Thyroid gland (tissue), 4 donors: Measurements from ENCODE around the gene FBXW4. TPM values are rescaled to one million over a fixed set of nuclear protein-coding genes. Genes with fewer than 3 reads are reported as not detected.
"Not testable (repeated sequence)": the region's sequence is repeated elsewhere in the genome, so short reads cannot be mapped to it uniquely, and the experiment has no call there.

ENCODE experiments used
- DNase-seq, 2 donors: peaks; one replicate each; pipeline ENCODE4 v3.0.0-alpha.2; 2019
- H3K27ac ChIP-seq, 3 donors: fragments of 200-600 bp; sonication (generic); 1 replicate in 2 of 3; 2 replicates in 1 of 3; pipeline ENCODE4 v1.5.1; 2016 to 2019; ENCODE audit warnings: mild to moderate bottlenecking in 1 of 3, moderate library complexity in 1 of 3
- H3K27me3 ChIP-seq: fragments of 200-600 bp; sonication (generic); one replicate; pipeline ENCODE4 v1.5.1; 2019
- H3K36me3 ChIP-seq, 2 donors: fragments of 200-600 bp; sonication (generic); one replicate each; pipeline ENCODE4 v1.5.1; 2016 to 2019
- H3K4me1 ChIP-seq, 2 donors: fragments of 200-600 bp; sonication (generic); one replicate each; pipeline ENCODE4 v1.5.1; 2017 to 2019
- H3K4me3 ChIP-seq, 3 donors: fragments of 200-600 bp; sonication (generic); replicated peaks in 1 of 3; 1 replicate in 2 of 3; 2 replicates in 1 of 3; pipeline ENCODE4 v1.5.1; 2016; ENCODE audit warnings: mild to moderate bottlenecking in 1 of 3
- H3K9me3 ChIP-seq: fragments of 200-600 bp; sonication (generic); one replicate; pipeline ENCODE4 v1.5.1; 2017
- CTCF ChIP-seq, 6 experiments: fragments of 200-600 bp in 3 of 6; fragments of 450-650 bp in 3 of 6; sonication (generic) in 3 of 6; IDR thresholded peaks; one replicate each; pipeline ENCODE4 v1.5.1; 2016 to 2019; ENCODE audit warnings: antibody characterized with exemption in 6 of 6, mild to moderate bottlenecking in 2 of 6, inconsistent platforms in 1 of 6, moderate library complexity in 1 of 6
- POLR2A ChIP-seq, 2 donors: fragments of 450-650 bp; IDR thresholded peaks; one replicate each; pipeline ENCODE4 v1.6.1; 2017; ENCODE audit warnings: antibody characterized with exemption in 2 of 2, mild to moderate bottlenecking in 2 of 2, moderate library complexity in 1 of 2
- WGBS, 2 donors: methylation state at CpG; one replicate each; pipeline ENCODE4 v1.1.5; 2017; 5-methylcytosine and 5-hydroxymethylcytosine counted together
- intact Hi-C: fragments of 100-400 bp; cut with DNase I; formaldehyde crosslinking; loops from one replicate; pipeline ENCODE4 v1.15.1; 2023
- total RNA-seq, 4 donors: library from RNA; depleted of rRNA; stranded (reverse); fragments of >200 nt; gene quantifications; one replicate each; pipeline ENCODE4 v1.2.3, GENCODE V29; 2016

Gene FBXW4
- total RNA-seq, 4 donors from 2014 or later = 59.5 to 94.2 (median 72.2) TPM

- no peak overlapping the region for H3K27ac ChIP-seq
- H3K4me1 ChIP-seq = no peaks in the 10 kb centered on the region
- no peaks in the 10 kb centered on the region for H3K9me3 ChIP-seq
- H3K27me3 ChIP-seq = no peaks in the 10 kb centered on the region
- DNase-seq = no peak
- H3K36me3 ChIP-seq = no peaks in the 10 kb centered on the region
- H3K4me3 ChIP-seq = no peak overlapping the region
- 91 to 92% methylated on average over 13 of the region's 13 CpGs for WGBS, 2 donors
- no peak for TF ChIP-seq CTCF (IDR thresholded peaks at IDR 0.05)
- no peak for TF ChIP-seq POLR2A (IDR thresholded peaks at IDR 0.05)
- intact Hi-C loops = no loop called here
Observed at GRCh38 chr10:101595591-101596433, 99.2 kb downstream of the FBXW4 start.

- H3K4me1 ChIP-seq, intact Hi-C loops: not testable (repeated sequence)
- WGBS, 2 donors = 65 to 93% methylated on average over 2 of the region's 2 CpGs
Observed at GRCh38 chr10:101593331-101593730, 101.6 kb downstream of the FBXW4 start.

GRCh38 chr10:101588879-101589278 lies 106.1 kb downstream of the FBXW4 start:
- no peak for TF ChIP-seq POLR2A (IDR thresholded peaks at IDR 0.05)
- no peak for TF ChIP-seq CTCF (IDR thresholded peaks at IDR 0.05)
- H3K27ac ChIP-seq = no peak overlapping the region
- H3K4me1 ChIP-seq = peaks cover 16 to 17% of the 10 kb centered on the region in 2 donors
- no peaks in the 10 kb centered on the region for H3K36me3 ChIP-seq
- H3K9me3 ChIP-seq = no peaks in the 10 kb centered on the region
- 68 to 72% methylated on average over 5 of the region's 5 CpGs for WGBS, 2 donors
- no peaks in the 10 kb centered on the region for H3K27me3 ChIP-seq
- DNase-seq = no peak
- intact Hi-C loops = no loop called here
- peak overlapping the region in 2 of 3 donors; percentile 56 to 68 for H3K4me3 ChIP-seq

More at GRCh38 chr10:101593331-101593730, 101.6 kb downstream of the FBXW4 start:
- not testable (repeated sequence) for H3K36me3 ChIP-seq, DNase-seq, H3K27ac ChIP-seq, H3K4me3 ChIP-seq, H3K9me3 ChIP-seq, H3K27me3 ChIP-seq

- Histone ChIP-seq H3K36me3 (peaks cover 0 to 8% of the 10 kb centered on the region in 2 donors), H3K4me3 (peak within 1 kb of the TSS; percentile 53 to 68 (median 56)), H3K9me3 (no peaks in the 10 kb centered on the region), H3K27me3 (no peaks in the 10 kb centered on the region), H3K27ac (peak within 1 kb of the TSS in 2 of 3 donors; percentile 7 to 50), H3K4me1 (peaks cover 16 to 17% of the 10 kb centered on the region in 2 donors)
- peak in 1 of 2 donors; percentile 50 for TF ChIP-seq POLR2A (IDR thresholded peaks at IDR 0.05)
- TF ChIP-seq CTCF (IDR thresholded peaks at IDR 0.05) = no peak
- DNase-seq = peak; percentile 98
- WGBS, 2 donors = 0 to 1% methylated on average over 30 to 32 of the region's 50 CpGs
- intact Hi-C loops = no loop called here
Observed at GRCh38 chr10:101587725-101588653, 107.0 kb downstream of the FBXW4 start, which contains the start of the genes DPCD and POLL. Gene DPCD (plus strand): TSS chr10:101588321. CDS start chr10:101588337, 16 bp downstream. Gene POLL (minus strand): TSS chr10:101588257. CDS start chr10:101587360, 897 bp downstream.

- intact Hi-C loops = no loop called here
- H3K9me3 ChIP-seq = no peaks in the 10 kb centered on the region
- peaks cover 0 to 9% of the 10 kb centered on the region in 2 donors for H3K36me3 ChIP-seq
- TF ChIP-seq CTCF (IDR thresholded peaks at IDR 0.05) (no peak), POLR2A (IDR thresholded peaks at IDR 0.05) (no peak)
- no peak overlapping the region for H3K27ac ChIP-seq
- DNase-seq = no peak
- H3K4me1 ChIP-seq = peaks cover 16 to 17% of the 10 kb centered on the region in 2 donors
- H3K4me3 ChIP-seq = no peak overlapping the region
- WGBS, 2 donors = 99% methylated on average over 9 of the region's 9 CpGs
- no peaks in the 10 kb centered on the region for H3K27me3 ChIP-seq
Observed at GRCh38 chr10:101585841-101586240, 109.1 kb downstream of the FBXW4 start.
